Neural cell (in vitro differentiated cells): ENCODE data around the gene SOX5. TPM values are rescaled to one million over a fixed set of nuclear protein-coding genes. Genes with fewer than 3 reads are reported as not detected.

Source experiments
- H2AFZ ChIP-seq: fragments of 200-600, 300-800 bp; sonication (generic), shearing (Covaris generic); 2 replicates; pipeline ENCODE4 v1.6.0; 2014; ENCODE audit warnings: low read depth, mild to moderate bottlenecking, antibody characterized with exemption, low read length, moderate library complexity
- H3F3A ChIP-seq: fragments of 200-600 bp; shearing (Covaris generic); 2 replicates; pipeline ENCODE4 v1.6.1; 2016; ENCODE audit warnings: mild to moderate bottlenecking, moderate library complexity, mixed read lengths, antibody characterized with exemption, low read length; ENCODE audit not compliant: insufficient read depth, poor library complexity, severe bottlenecking
- H3K27ac ChIP-seq: fragments of 200-600, 300-800 bp; sonication (generic), shearing (Covaris generic); 2 replicates; pipeline ENCODE4 v1.5.1; 2014; ENCODE audit warnings: mild to moderate bottlenecking, low read length, moderate library complexity
- H3K27me3 ChIP-seq: fragments of 300-800, 200-600 bp; sonication (generic), shearing (Covaris generic); 2 replicates; pipeline ENCODE4 v1.6.0; 2014; ENCODE audit warnings: mild to moderate bottlenecking, low read depth, low read length, moderate library complexity; ENCODE audit not compliant: insufficient read depth
- H3K36me3 ChIP-seq: fragments of 300-800, 200-600 bp; sonication (generic), shearing (Covaris generic); 2 replicates; pipeline ENCODE4 v1.5.1; 2014; ENCODE audit warnings: mild to moderate bottlenecking, antibody characterized with exemption, low read length, moderate library complexity; ENCODE audit not compliant: insufficient read depth
- H3K4me2 ChIP-seq: fragments of 300-800, 200-600 bp; sonication (generic), shearing (Covaris generic); 2 replicates; pipeline ENCODE4 v1.6.0; 2014; ENCODE audit warnings: mild to moderate bottlenecking, low read length
- H3K4me3 ChIP-seq: fragments of 300-800, 200-600 bp; sonication (generic), shearing (Covaris generic); 2 replicates; pipeline ENCODE4 v1.5.1; 2014; ENCODE audit warnings: mild to moderate bottlenecking, low read length, moderate library complexity
- H3K79me2 ChIP-seq: fragments of 200-600 bp; shearing (Covaris generic); replicated peaks from 2 replicates; pipeline ENCODE4 v1.6.0; 2014; ENCODE audit warnings: mild to moderate bottlenecking, low read length, moderate library complexity; ENCODE audit not compliant: insufficient read depth
- H3K9ac ChIP-seq: fragments of 300-800, 200-600 bp; sonication (generic), shearing (Covaris generic); 2 replicates; pipeline ENCODE4 v1.6.1; 2016; ENCODE audit warnings: mild to moderate bottlenecking, low read length, mixed read lengths
- H3K9me2 ChIP-seq: fragments of 200-600 bp; shearing (Covaris generic); 2 replicates; pipeline ENCODE4 v1.6.1; 2016; ENCODE audit warnings: mild to moderate bottlenecking, low read length, mixed read lengths; ENCODE audit not compliant: insufficient read depth
- H3K9me3 ChIP-seq: fragments of 200-600, 300-800 bp; sonication (generic), shearing (Covaris generic); 2 replicates; pipeline ENCODE4 v1.6.1; 2016; ENCODE audit warnings: mild to moderate bottlenecking, mixed run types, low read length, moderate library complexity, mixed read lengths
- H4K20me1 ChIP-seq: fragments of 200-600 bp; shearing (Covaris generic); 2 replicates; pipeline ENCODE4 v1.6.1; 2016; ENCODE audit warnings: mild to moderate bottlenecking, mixed run types; ENCODE audit not compliant: insufficient read depth
- CTCF ChIP-seq: fragments of 450-650 bp; IDR thresholded peaks from 2 replicates; pipeline ENCODE4 v1.5.1; 2014; ENCODE audit warnings: antibody characterized with exemption, mild to moderate bottlenecking, moderate library complexity; ENCODE audit not compliant: poor library complexity, severe bottlenecking
- EP300 ChIP-seq: fragments of 450-650 bp; conservative IDR thresholded peaks from 2 replicates; pipeline ENCODE4 v1.6.1; 2014; ENCODE audit warnings: antibody characterized with exemption, mild to moderate bottlenecking, moderate library complexity; ENCODE audit not compliant: poor library complexity, severe bottlenecking
- EZH2 ChIP-seq: fragments of 200-600, 300-800 bp; shearing (Covaris generic), sonication (generic); IDR thresholded peaks from 2 replicates; pipeline ENCODE4 v1.6.1; 2014; ENCODE audit warnings: antibody characterized with exemption, low read length, borderline replicate concordance, mild to moderate bottlenecking; ENCODE audit not compliant: insufficient read depth, poor library complexity, severe bottlenecking
- MXI1 ChIP-seq: fragments of 450-650 bp; conservative IDR thresholded peaks from 2 replicates; pipeline ENCODE4 v1.6.1; 2014; ENCODE audit warnings: antibody characterized with exemption, mild to moderate bottlenecking; ENCODE audit not compliant: poor library complexity, severe bottlenecking
- POLR2AphosphoS5 ChIP-seq: IDR thresholded peaks from 2 replicates; pipeline ENCODE4 v1.6.1; 2012
- RAD21 ChIP-seq: fragments of 450-650 bp; conservative IDR thresholded peaks from 2 replicates; pipeline ENCODE4 v1.6.1; 2014; ENCODE audit warnings: antibody characterized with exemption, mild to moderate bottlenecking, moderate library complexity
- REST ChIP-seq: IDR thresholded peaks from 2 replicates; pipeline ENCODE4 v1.6.1; 2012; ENCODE audit warnings: borderline replicate concordance
- SMC3 ChIP-seq: fragments of 450-650 bp; conservative IDR thresholded peaks from 2 replicates; pipeline ENCODE4 v1.6.1; 2014; ENCODE audit warnings: antibody characterized with exemption, mild to moderate bottlenecking, moderate library complexity; ENCODE audit not compliant: poor library complexity
- TAF1 ChIP-seq: IDR thresholded peaks from 2 replicates; pipeline ENCODE4 v1.6.1; 2012; ENCODE audit warnings: low read depth
- polyA plus RNA-seq: library from polyadenylated mRNA; depleted of rRNA; stranded (reverse); fragments of >200 nt; gene quantifications from 2 replicates; pipeline ENCODE4 v1.2.3, GENCODE V29; 2014

Gene SOX5
- polyA plus RNA-seq, 1 donor from 2014 or later = 1.8 TPM

- TF ChIP-seq CTCF = no peak
- TF ChIP-seq REST = no peak
- no peak for TF ChIP-seq TAF1
- no peak for TF ChIP-seq EP300
- no peak for TF ChIP-seq SMC3
- no peak for TF ChIP-seq RAD21
- no peak for TF ChIP-seq MXI1
- no peak for TF ChIP-seq POLR2AphosphoS5
- TF ChIP-seq EZH2 = no peak
- H3K27me3 ChIP-seq = no peaks in the 10 kb centered on the region
- H2AFZ ChIP-seq = no peak overlapping the region
- H3K9me3 ChIP-seq = no peaks in the 10 kb centered on the region
- H4K20me1 ChIP-seq = no peaks in the 10 kb centered on the region
- no peak overlapping the region for H3K27ac ChIP-seq
- no peak overlapping the region for H3K4me2 ChIP-seq
- no peak overlapping the region for H3K4me3 ChIP-seq
- no peaks in the 10 kb centered on the region for H3K79me2 ChIP-seq
- no peaks in the 10 kb centered on the region for H3F3A ChIP-seq
- no peak overlapping the region for H3K9ac ChIP-seq
- no peaks in the 10 kb centered on the region for H3K36me3 ChIP-seq
- no peaks in the 10 kb centered on the region for H3K9me2 ChIP-seq
These were observed 445.9 kb downstream of the SOX5 start for GRCh38 chr12:23503544-23503943.

GRCh38 chr12:23502259-23502658 lies 447.2 kb downstream of the SOX5 start:
- no peak overlapping the region for H2AFZ ChIP-seq
- no peak overlapping the region for H3K27ac ChIP-seq
- H3F3A ChIP-seq = no peaks in the 10 kb centered on the region
- no peak overlapping the region for H3K4me3 ChIP-seq
- H3K9me3 ChIP-seq = no peaks in the 10 kb centered on the region
- H3K79me2 ChIP-seq = no peaks in the 10 kb centered on the region
- no peaks in the 10 kb centered on the region for H3K27me3 ChIP-seq
- no peaks in the 10 kb centered on the region for H3K9me2 ChIP-seq
- H4K20me1 ChIP-seq = no peaks in the 10 kb centered on the region
- no peak overlapping the region for H3K9ac ChIP-seq
- no peak for TF ChIP-seq CTCF
- TF ChIP-seq EP300 = no peak
- TF ChIP-seq EZH2 = no peak
- no peak for TF ChIP-seq REST
- no peak for TF ChIP-seq SMC3
- TF ChIP-seq MXI1 = no peak
- no peak overlapping the region for H3K4me2 ChIP-seq
- no peaks in the 10 kb centered on the region for H3K36me3 ChIP-seq
